SK-N-MC (cell line): ENCODE measurements around the gene ALX4.

ENCODE experiments used
- EZH2 ChIP-seq: fragments of 200-600 bp; sonication (generic); IDR thresholded peaks from one replicate; pipeline ENCODE4 v1.6.1; 2017; ENCODE audit warnings: antibody characterized with exemption
- FOXP2 ChIP-seq: optimal IDR thresholded peaks from 2 replicates; pipeline ENCODE3; 2011; ENCODE audit warnings: mild to moderate bottlenecking, moderate library complexity; ENCODE audit not compliant: insufficient read depth; ENCODE audit errors: extremely low read length, control extremely low read depth
- POLR2AphosphoS5 ChIP-seq: IDR thresholded peaks from 2 replicates; pipeline ENCODE4 v1.6.1; 2012; ENCODE audit warnings: mild to moderate bottlenecking, low read depth, low read length, borderline replicate concordance

GRCh38 chr11:44267750-44268613, 42.0 kb downstream of the ALX4 start:
- no peak for TF ChIP-seq EZH2
- no peak for TF ChIP-seq POLR2AphosphoS5
- TF ChIP-seq FOXP2: no peak
